HUES64 (cell line): ENCODE measurements around the gene ADIPOR2.
A peak's percentile ranks its signal among the peaks of the same experiment; 100 is the strongest.

ENCODE experiments used
- H3K27ac ChIP-seq: 2 replicates; pipeline ENCODE4 v1.7.0; 2013; ENCODE audit warnings: low read depth, low read length, inconsistent platforms
- H3K27me3 ChIP-seq: 2 replicates; pipeline ENCODE4 v1.6.1; 2013; ENCODE audit warnings: mild to moderate bottlenecking, low read length; ENCODE audit not compliant: insufficient read depth
- H3K36me3 ChIP-seq: 2 replicates; pipeline ENCODE4 v1.6.1; 2013; ENCODE audit warnings: mild to moderate bottlenecking, low read length; ENCODE audit not compliant: insufficient read depth
- H3K4me1 ChIP-seq: 2 replicates; pipeline ENCODE4 v1.6.1; 2013; ENCODE audit warnings: mild to moderate bottlenecking, low read length, moderate library complexity; ENCODE audit not compliant: insufficient read depth
- H3K4me3 ChIP-seq: 2 replicates; pipeline ENCODE4 v1.5.1; 2013; ENCODE audit warnings: mild to moderate bottlenecking, low read length, moderate library complexity
- H3K9ac ChIP-seq: 2 replicates; pipeline ENCODE4 v1.6.1; 2013; ENCODE audit warnings: mild to moderate bottlenecking, low read depth, low read length
- H3K9me3 ChIP-seq: 2 replicates; pipeline ENCODE4 v1.6.1; 2013; ENCODE audit warnings: low read depth, low read length; ENCODE audit not compliant: insufficient read depth
- WGBS: fragments of 150-250, 120-280 bp; methylation state at CpG from one replicate; pipeline ENCODE4 v1.1.7; 2013; ENCODE audit warnings: missing lambda C conversion rate; 5-methylcytosine and 5-hydroxymethylcytosine counted together

ADIPOR2 gene

GRCh38 chr12:1650978-1651361 is 39.9 kb upstream of the ADIPOR2 start:
- Histone ChIP-seq H3K9me3 (no peaks in the 10 kb centered on the region), H3K4me3 (no peak overlapping the region), H3K4me1 (peaks cover 8% of the 10 kb centered on the region; the same call in 1 of the 2 replicates), H3K27ac (no peak overlapping the region), H3K27me3 (0 out of 2 replicates have a peak, but pooled peaks cover 4% of the 10 kb centered on the region), H3K36me3 (no peaks in the 10 kb centered on the region), H3K9ac (no peak overlapping the region)
- 85% methylated on average over 6 of the region's 6 CpGs for WGBS

- Histone ChIP-seq H3K27me3 (0 out of 2 replicates have a peak, but pooled peaks cover 4% of the 10 kb centered on the region), H3K9ac (no peak overlapping the region), H3K4me3 (no peak overlapping the region), H3K9me3 (no peaks in the 10 kb centered on the region), H3K27ac (no peak overlapping the region), H3K4me1 (peaks cover 8% of the 10 kb centered on the region; the same call in 1 of the 2 replicates), H3K36me3 (no peaks in the 10 kb centered on the region)
Measured at GRCh38 chr12:1651946-1652345, 38.9 kb upstream of the ADIPOR2 start.

GRCh38 chr12:1655225-1655788 is 35.6 kb upstream of the ADIPOR2 start:
- no peak overlapping the region for H3K9ac ChIP-seq
- no peaks in the 10 kb centered on the region for H3K36me3 ChIP-seq
- no peak overlapping the region for H3K27ac ChIP-seq
- H3K4me1 ChIP-seq = peaks cover 6% of the 10 kb centered on the region; the same call in 1 of the 2 replicates
- WGBS = 83% methylated on average over 6 of the region's 6 CpGs
- no peak overlapping the region for H3K4me3 ChIP-seq
- no peaks in the 10 kb centered on the region for H3K9me3 ChIP-seq
- peaks cover 12% of the 10 kb centered on the region for H3K27me3 ChIP-seq

GRCh38 chr12:1656902-1657301 is 34.0 kb upstream of the ADIPOR2 start:
- Histone ChIP-seq H3K27ac (no peak overlapping the region), H3K36me3 (no peaks in the 10 kb centered on the region), H3K4me1 (no peaks in the 10 kb centered on the region), H3K4me3 (no peak overlapping the region), H3K9ac (no peak overlapping the region), H3K27me3 (peaks cover 18% of the 10 kb centered on the region), H3K9me3 (no peaks in the 10 kb centered on the region)
- 91% methylated on average over 12 of the region's 12 CpGs for WGBS

- Histone ChIP-seq H3K4me3 (no peak overlapping the region), H3K4me1 (no peaks in the 10 kb centered on the region), H3K36me3 (no peaks in the 10 kb centered on the region), H3K9ac (no peak overlapping the region), H3K27ac (no peak overlapping the region), H3K9me3 (no peaks in the 10 kb centered on the region), H3K27me3 (peaks cover 18% of the 10 kb centered on the region)
- WGBS = 91% methylated on average over 1 of the region's 1 CpG
Measured at GRCh38 chr12:1657688-1658087, 33.2 kb upstream of the ADIPOR2 start.

GRCh38 chr12:1660304-1661187 is 30.3 kb upstream of the ADIPOR2 start:
- whole genome bisulfite sequencing = 50% methylated on average over 15 of the region's 20 CpGs
- Histone ChIP-seq H3K4me1 (no peaks in the 10 kb centered on the region), H3K4me3 (peak overlapping the region; percentile 26; the same call in 1 of the 2 replicates), H3K27me3 (peaks cover 32% of the 10 kb centered on the region), H3K9me3 (no peaks in the 10 kb centered on the region), H3K27ac (no peak overlapping the region), H3K9ac (no peak overlapping the region), H3K36me3 (no peaks in the 10 kb centered on the region)

GRCh38 chr12:1661553-1662335 is 29.1 kb upstream of the ADIPOR2 start:
- WGBS = under 1% methylated on average over 59 of the region's 69 CpGs

GRCh38 chr12:1662761-1663439 is 28.0 kb upstream of the ADIPOR2 start:
- peak overlapping the region; percentile 50; the same call in 1 of the 2 replicates for H3K27ac ChIP-seq
- WGBS = 2% methylated on average over 46 of the region's 46 CpGs
- H3K27me3 ChIP-seq = peaks cover 32% of the 10 kb centered on the region
- peak overlapping the region; percentile 60 for H3K4me3 ChIP-seq
- H3K9ac ChIP-seq = no peak overlapping the region
- no peaks in the 10 kb centered on the region for H3K9me3 ChIP-seq
- H3K36me3 ChIP-seq = no peaks in the 10 kb centered on the region
- H3K4me1 ChIP-seq = no peaks in the 10 kb centered on the region

More at GRCh38 chr12:1661553-1662335, 29.1 kb upstream of the ADIPOR2 start:
- 0 out of 2 replicates have a peak overlapping the region, but pooled peaks have one; percentile 10 for H3K9ac ChIP-seq
- H3K27me3 ChIP-seq = peaks cover 32% of the 10 kb centered on the region
- no peaks in the 10 kb centered on the region for H3K9me3 ChIP-seq
- H3K4me1 ChIP-seq = no peaks in the 10 kb centered on the region
- peak overlapping the region; percentile 63 for H3K4me3 ChIP-seq
- no peaks in the 10 kb centered on the region for H3K36me3 ChIP-seq
- no peak overlapping the region for H3K27ac ChIP-seq

- Histone ChIP-seq H3K9me3 (no peaks in the 10 kb centered on the region), H3K27ac (no peak overlapping the region), H3K4me3 (peak overlapping the region; percentile 60), H3K36me3 (no peaks in the 10 kb centered on the region), H3K4me1 (no peaks in the 10 kb centered on the region), H3K9ac (no peak overlapping the region), H3K27me3 (peaks cover 32% of the 10 kb centered on the region)
- WGBS = 74% methylated on average over 11 of the region's 11 CpGs
Measured at GRCh38 chr12:1663440-1664132, 27.3 kb upstream of the ADIPOR2 start.

GRCh38 chr12:1665366-1665765 is 25.5 kb upstream of the ADIPOR2 start:
- Histone ChIP-seq H3K9ac (no peak overlapping the region), H3K4me3 (no peak overlapping the region), H3K9me3 (no peaks in the 10 kb centered on the region), H3K27ac (no peak overlapping the region), H3K36me3 (no peaks in the 10 kb centered on the region), H3K4me1 (no peaks in the 10 kb centered on the region), H3K27me3 (peaks cover 19% of the 10 kb centered on the region)
- WGBS = 96% methylated on average over 2 of the region's 2 CpGs
